Activated CD4-positive, alpha-beta T cell treated with anti-CD3 and anti-CD28 coated beads, Interleukin-2, Interleukin-4, amounts not matched to agents 100 ng/mL and 50 ng/mL, durations not matched to agents 16 hours and 8 hours (primary cell): ENCODE data around the gene PBX3.
A peak's percentile ranks its signal among the peaks of the same experiment; 100 is the strongest.

ENCODE experiments used
- DNase-seq: peaks from one replicate; pipeline ENCODE4 v3.0.0-alpha.2; 2020; ENCODE audit warnings: low spot score

Gene PBX3

DNA sequence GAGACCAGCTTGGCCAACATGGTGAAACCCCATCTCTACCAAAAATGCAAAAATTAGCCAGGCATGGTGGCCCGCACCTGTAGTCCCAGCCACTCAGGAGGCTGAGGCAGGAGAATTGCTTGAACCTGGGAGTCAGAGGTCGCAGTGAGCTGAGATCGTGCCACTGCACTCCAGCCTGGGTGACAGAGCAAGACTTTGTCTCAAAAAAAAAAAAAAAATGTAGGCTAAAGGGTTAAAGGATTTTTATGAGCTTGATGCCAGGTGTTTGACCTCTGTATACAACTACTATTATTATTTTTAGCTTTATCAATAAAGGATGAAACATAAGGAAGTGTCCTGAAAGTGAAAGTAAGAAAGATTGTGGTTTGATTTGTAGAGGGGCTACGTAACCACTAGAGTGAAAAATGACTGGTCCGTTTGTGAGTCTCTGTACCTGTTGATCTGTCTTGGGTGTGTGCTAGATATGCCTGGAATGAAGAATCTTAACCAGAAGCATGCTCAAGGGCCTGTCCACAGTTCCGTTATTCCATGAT, 76.8 kb downstream of the PBX3 start:
- peak; percentile 64 for DNase-seq

DNA sequence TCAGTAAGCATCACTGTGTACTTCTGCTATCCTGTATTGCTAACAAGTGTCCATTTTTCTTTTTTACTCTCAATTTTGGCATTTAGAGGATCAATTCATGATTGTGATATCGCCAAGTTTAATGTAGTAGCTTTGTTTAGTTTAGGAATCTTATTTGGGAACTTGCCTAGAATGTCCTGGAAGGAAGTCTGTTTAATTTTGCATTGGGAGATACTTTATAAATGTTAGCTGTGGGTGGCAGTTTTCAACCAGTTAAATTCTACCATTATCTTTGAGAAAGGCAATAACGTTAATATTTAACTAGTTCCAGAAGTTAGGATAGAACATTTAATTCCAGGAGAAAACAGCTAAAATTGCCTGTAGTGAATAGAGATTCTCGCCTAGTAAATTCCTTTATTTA, 78.6 kb downstream of the PBX3 start:
- DNase-seq = no peak

DNA sequence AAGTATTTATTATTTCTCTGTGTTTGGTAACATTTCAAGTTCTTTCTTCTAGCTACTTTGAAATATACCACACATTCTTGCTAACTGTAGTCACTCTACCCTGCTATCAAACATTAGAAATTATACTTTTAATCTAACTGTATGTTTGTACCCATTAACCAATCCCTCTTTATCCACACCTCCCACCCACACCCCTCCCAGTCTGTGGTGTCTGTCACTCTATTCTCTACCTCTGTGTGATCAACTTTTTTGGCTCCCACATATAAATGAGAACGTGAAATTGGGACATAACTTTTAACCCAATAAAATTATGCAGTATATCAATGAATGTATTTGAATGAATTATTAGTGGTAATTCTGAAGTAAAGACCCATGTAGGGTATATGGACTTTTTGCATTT, 79.7 kb downstream of the PBX3 start:
- DNase-seq = no peak

DNA sequence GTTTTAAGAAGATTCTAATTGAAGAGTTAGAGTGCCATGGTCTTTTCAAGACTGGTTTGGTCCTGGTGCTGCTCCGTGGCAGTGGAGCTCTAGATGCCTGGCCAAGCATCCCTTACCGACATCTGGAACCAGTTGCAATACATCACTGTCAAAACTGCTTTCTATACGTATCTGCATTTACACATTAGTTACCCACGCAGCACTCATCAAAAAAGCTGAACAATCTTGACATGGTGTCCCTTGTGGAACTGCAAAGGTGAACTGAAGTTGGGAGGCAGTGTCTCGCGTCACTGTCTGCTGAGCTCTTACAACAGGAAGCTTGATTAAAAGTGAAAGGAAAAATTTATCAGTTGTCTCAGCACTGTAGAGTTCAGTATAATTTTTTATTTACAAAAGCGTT, 82.6 kb downstream of the PBX3 start:
- peak; percentile 50 for DNase-seq

DNA sequence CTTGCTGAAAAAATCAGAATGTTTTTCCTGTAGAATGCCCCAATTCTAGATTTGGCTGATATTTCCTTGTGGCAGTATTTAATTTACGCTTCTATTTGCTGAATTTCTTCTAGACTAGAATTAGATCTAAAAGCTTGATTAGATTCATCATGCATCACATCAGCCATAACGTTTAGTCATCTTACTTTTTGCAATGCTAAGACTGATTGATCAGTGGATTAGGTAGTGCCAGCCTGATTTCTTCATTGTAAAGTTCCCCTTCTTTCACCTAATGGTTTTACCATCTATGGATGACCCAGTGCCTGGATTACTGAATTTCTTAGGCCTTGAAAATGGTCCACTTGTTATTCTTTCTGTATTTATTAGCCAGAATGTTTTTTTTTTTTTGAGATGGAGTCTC, 83.9 kb downstream of the PBX3 start:
- DNase-seq = no peak

DNA sequence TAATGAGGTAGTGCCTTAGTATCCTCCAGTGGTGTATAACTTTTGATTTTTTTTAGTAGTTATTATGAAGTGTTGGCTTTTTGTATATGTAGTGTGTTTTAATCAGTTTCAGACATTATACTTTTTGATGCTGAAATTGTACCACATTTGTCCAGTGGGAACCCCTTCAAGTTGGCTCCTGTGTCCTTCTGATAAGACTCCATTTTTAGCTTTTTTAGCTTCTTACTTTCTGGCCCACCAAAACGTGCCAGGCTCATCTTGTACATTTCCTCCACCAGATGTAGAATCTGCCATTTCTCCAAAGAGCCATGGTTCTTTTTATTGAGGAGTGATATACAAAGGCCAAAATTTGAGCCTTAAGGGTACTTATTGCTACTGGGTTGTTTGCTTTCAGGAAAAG, 84.4 kb downstream of the PBX3 start:
- DNase-seq = no peak

DNA sequence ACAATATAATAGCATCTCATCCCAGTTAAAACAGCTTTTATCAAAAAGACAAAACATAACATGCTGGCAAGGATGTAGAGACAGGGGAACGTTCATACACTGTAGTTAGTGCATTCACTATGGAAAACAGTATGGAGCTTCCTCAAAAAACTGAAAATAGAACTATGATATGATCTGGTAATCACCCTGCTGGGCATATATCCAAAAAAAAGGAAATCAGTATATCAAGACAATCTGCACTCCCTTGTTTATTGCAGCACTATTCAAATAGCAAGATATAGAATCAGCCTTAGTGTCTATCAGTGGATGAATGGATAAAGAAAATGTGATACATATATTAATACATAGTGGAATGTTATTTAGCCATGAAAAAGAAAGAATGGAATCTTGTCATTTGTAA, 88.5 kb downstream of the PBX3 start:
- no peak for DNase-seq

DNA sequence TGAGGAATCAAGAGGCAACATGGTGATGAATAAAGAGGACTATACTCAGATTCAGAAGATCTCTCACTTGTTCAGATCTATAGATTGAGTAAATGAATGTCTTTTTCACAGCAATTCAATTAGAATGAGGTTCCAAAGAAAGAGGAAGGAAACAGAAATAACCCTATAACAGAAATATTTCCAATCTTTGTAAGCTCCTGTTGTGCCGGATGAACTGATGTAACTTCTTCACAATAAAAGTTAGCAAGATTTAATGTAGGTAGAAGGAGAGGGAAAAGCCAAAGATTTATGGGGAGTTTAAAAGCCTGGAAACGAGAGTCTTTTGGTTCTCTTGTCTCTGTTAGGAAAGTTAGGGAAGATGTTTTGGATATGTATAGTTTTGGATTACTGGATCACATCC, 92.1 kb downstream of the PBX3 start:
- DNase-seq = no peak

DNA sequence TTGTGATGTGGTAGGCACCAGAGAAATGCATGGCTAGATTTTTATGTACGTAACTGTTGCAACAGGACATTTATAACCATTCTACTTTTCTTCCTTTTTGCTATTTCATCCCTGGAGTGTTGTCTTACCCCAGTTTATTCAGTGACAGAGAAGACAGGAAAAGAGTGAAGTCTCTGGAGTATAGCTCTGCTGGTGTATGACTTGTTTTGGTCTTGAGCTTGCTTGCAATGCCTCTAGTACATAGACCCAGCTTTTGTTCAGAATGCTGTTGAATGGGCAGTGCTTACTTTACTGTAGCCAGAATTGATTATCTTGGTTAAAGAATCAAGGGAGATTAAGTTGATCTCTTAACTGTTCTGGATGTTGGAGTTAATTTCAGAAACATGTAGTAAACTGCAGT, 94.3 kb downstream of the PBX3 start:
- no peak for DNase-seq

DNA sequence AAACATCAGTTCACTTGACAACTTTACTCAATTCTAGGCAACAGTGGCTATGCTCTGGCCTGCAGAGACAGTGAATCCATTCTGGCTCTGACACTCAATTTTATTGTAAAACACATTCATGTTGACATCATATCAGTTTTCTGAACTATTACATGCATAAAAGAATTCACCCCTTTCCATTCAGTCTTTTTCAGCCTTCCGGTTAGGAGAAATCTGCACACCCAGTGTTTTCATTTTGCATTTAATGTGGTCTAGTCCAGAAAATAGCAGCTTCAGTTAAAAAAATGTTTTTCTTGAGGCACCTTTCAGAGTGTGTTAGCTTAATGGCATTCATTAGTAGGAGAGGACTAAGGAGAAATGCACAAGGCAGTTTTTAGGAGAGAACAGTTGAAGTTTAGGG, 95.1 kb downstream of the PBX3 start:
- no peak for DNase-seq

DNA sequence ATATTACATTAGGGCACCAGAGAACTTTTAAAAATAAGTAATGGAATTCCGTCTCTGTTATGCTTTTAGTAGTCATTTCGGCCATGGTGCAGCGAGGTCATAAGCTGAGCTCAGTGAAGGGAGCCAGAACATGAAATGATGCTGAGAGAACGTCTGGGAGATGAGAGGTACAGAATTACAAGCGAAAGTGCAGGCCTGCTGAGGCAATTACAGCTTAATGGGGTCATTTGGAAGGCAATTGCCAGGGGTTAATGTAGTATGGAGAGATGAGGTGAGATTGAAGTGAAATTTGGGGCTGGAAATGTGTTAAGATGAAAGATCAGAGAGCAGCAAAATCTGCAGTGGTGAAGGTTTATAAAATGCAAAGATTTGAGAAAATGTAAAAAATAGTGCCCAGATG, 96.5 kb downstream of the PBX3 start:
- DNase-seq = no peak

DNA sequence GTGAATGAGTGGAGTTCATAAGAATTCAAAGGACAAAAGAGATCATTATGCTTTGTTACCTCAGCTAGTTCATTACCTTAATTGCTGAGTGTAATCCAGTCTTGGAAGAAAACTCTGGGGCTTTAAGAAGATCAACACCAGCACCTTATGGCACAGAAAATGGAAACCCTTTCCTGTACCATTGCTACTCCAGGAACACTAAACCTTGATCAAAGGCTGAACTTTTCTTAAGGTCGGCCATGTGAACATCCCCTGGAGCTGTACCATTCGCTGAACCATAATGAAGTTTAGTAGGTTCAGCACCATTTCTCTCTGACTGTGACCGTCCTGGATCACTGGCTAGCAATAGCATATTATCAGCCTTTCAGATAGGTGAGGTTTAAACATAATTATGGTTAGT, 97.4 kb downstream of the PBX3 start:
- DNase-seq = no peak

DNA sequence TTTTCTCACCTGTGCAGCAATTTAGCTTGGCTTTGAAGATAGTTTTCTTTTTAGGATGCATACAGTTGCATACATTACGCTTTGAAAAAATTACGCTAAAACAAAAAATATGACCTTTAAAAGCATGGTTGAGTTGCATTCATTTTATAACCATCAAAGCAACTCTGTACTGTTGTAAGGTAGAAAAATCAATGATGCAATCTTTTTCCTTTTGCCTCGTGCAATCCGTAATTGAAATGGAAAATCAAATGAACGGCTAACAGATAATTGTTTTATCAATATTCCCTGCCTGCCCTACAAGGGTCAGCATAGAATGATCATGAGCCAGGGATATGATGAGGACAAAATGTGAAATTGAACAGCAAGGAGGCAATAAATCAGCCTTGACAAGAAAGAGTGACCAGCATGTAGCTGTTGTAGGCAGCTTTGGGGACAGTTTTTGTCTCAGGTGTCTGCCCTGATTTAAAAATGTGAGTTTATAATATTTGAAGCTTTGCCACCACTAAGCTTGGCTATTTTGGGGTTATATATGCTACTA, 98.2 kb downstream of the PBX3 start:
- no peak for DNase-seq

DNA sequence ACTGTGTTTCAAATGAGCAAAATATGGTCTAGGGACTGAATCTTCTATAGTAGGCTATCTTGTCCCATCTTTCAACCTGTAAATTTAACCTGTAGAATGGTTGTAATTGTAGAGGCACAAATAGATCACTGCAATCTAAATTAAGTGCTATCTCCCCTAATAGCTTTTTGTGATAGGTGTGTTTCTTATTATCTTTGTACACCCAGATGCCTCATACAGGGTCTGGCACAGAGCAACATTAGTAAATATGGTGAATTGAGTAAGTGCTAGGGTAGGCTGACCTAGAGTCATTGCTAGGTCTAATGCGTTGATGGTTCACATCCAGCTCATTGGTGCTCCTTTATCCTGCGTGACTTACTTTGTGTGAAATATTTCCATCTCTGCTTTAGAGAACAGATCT, 100.6 kb downstream of the PBX3 start:
- no peak for DNase-seq

DNA sequence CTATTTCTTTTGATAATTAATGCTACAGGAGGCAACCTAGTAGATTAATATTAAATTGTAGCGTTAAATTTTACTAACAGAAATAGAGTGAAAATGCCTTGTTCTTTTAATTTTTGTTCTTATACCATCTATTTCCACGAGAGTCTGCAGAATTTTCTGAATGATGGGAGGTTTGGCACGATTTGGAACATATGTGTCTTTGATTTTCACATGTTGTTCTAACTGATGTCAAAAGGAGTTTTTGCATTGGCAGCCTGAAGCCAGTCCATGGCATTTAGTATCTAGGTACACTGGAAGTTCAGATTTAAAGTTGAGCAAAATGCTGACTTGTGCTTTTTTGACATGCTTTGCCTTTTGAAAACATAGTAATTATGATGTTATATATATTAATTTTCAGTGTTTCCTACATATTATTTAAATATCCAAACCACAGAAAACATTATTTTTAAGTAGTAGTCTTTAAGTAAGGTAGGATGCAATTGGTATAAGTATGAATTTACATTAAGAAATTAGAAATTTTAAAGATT, 103.0 kb downstream of the PBX3 start:
- DNase-seq = no peak

DNA sequence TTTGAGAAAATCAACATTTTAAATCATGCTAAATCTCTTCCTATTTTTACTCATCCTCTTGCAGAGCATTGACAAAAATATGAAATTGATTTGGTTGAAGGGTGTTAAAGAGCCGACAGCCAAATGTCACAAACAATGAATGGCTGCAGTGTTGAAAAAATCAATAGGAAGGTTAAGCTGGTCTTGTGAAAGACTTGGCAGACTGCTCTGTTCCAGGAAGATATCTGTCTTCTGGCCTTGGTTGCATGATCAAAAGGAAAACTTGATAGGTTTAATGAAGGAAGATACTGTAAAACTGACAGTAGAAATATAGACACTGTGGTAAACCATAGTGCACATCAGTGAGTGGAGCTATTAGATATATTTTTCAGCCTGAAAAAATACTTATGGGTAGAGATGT, 103.6 kb downstream of the PBX3 start:
- DNase-seq = no peak

DNA sequence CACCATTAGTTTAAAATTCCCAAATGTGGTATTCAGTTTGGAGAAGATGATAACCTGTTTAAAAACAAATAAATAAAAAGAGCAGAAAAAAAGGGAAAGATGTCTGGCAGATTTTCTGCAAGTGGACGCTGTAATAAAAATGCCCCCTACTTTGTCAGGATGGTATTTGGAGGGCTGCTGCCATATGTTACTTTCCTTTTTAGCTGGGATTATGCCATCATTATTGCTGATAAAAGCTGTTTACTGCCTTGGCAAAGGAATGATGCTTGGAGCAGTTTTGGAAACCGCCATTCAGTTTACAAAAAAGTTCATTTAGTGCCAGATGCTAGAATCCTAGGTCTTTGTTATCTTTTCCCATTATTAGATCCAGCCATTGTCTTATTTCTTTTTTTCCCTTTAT, 104.8 kb downstream of the PBX3 start:
- no peak for DNase-seq

DNA sequence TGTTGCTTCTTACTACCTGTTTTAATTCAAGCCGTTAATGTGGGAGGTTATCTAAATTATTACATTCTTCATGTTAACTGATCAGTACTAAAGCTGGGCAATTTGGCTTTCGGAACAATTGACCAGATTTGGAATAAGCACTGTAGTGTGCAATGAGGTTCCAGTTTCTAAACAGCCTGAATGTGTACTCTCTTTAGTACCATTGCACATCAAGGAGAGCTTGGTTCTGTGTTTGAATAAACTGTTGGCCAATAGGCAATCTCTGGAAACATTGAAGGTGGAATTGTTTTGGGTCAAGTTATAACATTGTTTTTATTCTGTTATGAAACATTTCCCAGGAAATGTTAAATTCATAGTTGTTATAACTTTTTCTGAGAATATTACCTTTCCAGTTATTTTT, 105.2 kb downstream of the PBX3 start:
- DNase-seq = no peak

DNA sequence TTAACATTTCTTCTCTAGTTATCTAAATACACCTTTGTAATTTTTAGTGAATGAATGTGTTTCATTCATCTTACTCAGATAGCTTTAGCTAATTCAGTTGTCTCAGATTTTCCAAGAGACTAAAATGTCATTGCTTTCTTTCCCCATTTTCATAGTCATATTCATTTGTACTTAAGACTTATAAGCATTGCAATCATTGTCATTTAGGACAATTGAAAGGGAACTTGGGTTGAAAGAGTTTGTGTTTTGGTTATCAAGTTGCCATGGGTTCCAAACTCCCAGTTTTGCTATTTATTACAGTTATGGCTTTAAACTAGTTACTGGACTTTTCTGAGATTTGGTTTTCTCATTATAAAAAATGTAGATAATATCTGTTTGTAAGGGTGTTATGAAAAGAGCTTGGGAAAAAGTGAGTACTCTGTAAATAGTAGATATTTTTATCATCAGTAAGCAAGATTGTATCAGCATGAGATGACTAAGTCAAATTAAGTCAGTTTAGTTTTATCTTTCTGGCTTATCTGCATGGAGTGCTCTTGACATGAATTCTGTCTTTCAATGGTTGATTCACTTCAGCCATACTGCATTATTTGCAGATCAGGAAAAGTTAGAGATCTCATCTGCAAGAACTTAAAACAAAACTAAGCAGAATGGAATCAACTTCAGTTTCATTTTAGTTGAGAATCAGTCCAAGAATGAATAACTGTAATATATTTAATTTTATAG, 107.5 kb downstream of the PBX3 start:
- peak; percentile 36 for DNase-seq

DNA sequence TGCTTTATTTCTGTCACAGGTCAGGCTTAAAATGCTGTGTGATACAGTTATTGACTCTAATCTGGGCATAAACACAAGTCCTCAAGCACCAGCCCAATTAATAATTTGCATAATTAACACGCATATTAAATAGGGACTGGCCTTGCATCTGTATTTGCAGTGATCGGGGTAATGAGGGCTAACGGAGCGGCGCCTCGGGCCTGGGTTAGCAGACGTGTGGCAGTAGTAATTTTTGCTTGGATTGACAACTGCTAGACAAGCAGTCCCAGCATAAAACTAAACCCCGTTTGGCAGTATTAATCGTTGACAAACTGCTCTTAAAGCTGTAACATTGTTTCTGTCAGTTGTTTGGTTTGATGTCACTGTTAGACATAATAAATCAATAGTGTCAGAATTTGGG, 109.2 kb downstream of the PBX3 start:
- no peak for DNase-seq

DNA sequence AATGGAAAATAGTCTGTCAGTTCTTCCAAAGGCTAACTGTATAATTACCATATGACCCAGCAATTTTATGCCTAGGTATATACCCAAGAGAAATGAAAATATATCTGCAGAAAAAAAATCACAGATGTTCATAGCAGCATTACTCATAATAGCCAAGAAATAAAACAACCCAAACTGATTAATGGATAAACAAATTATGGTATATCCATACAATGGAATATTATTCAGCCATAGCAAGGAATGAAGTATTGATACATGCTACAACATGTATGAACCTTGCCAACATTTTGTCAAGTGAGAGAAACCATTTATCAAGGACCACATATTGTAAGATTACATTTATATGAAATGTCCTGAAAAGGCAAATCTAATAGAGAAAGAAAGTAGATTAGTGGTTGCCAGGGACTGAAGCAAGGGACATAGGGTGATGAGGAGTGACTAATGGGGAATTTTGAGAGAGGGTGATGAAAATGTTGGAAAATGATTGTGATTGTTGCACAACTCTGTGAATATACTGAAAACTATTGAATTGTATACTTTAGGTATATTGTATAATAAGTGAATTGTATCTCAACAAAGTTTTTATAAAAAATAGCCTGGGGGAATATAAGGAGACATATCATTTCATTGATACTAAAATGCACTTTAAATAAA, 114.4 kb downstream of the PBX3 start:
- DNase-seq = no peak

DNA sequence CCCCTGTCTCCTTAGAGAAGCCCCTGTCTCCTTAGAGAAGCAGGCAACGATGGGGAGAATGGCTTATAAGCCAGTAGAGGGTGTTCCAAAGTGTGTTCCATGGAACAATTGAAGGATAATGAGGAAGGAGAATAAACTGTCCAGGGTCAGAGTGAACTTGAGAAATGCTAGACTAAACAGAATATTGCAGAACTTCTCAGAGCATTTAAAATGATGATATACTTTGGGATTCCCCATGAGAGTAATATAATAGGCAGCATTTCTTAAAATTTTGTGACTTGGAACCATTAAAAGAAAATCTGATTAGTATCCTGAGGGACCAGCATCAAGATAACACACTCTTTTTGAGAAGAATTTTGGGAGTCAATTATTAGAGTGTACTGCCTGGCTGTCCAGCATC, 116.8 kb downstream of the PBX3 start:
- DNase-seq = no peak

DNA sequence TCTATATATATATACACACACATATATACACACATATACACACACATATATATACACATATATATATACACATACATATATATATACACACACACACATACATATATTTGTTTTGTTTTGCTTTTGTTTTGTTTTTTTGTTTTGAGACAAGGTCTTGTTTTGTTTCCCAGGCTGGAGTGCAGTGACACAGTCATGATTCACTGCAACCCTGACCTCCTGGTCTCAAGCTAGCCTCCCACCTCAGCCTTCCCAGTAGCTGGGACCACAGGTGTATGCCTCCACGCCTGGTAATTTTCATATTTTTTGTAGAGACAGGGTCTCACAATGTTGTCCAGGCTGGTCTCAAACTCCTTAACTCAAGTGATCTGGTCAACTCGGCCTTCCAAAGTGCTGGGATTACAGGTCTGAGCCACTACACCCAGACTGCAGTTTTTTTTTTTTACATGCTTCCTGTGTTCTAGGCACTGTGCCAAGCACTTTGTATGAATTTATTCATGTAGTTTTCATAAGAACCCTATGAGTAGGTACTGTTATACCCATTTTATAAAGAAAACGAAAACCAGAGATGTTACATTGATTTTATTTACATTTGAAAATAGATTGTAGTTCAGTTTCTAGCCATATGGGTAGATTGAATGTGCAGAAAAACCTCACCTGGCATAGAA, 120.7 kb downstream of the PBX3 start:
- DNase-seq = no peak
